Activated T-cell treated with anti-CD3 and anti-CD28 coated beads, Interleukin-2, amount 50 U/mL, for 48 hours (primary cell): ENCODE results near the gene C3orf33.
A peak's percentile ranks its signal among the peaks of the same experiment; 100 is the strongest.

Source experiments
- DNase-seq, 2 experiments: peaks; one replicate each; pipeline ENCODE4 v3.0.0-alpha.2; 2020

C3orf33 gene

GRCh38 chr3:155785662-155786295 is 20.3 kb downstream of the C3orf33 start:
- no peak for DNase-seq

- DNase-seq: no peak
Observed at GRCh38 chr3:155782390-155782953, 23.6 kb downstream of the C3orf33 start.

- DNase-seq: no peak
Observed at GRCh38 chr3:155780291-155780690, 25.8 kb downstream of the C3orf33 start.

- no peak for DNase-seq
Observed at GRCh38 chr3:155778462-155778861, 27.6 kb downstream of the C3orf33 start.

- DNase-seq: no peak
Observed at GRCh38 chr3:155772801-155773200, 33.3 kb downstream of the C3orf33 start.

GRCh38 chr3:155771126-155771525 is 35.0 kb downstream of the C3orf33 start:
- DNase-seq: no peak

GRCh38 chr3:155766206-155766605 is 39.9 kb downstream of the C3orf33 start:
- no peak for DNase-seq

GRCh38 chr3:155763870-155764463 is 42.1 kb downstream of the C3orf33 start:
- no peak for DNase-seq

GRCh38 chr3:155760653-155761052 is 45.4 kb downstream of the C3orf33 start:
- no peak for DNase-seq

GRCh38 chr3:155757577-155757976 is 48.5 kb downstream of the C3orf33 start:
- no peak for DNase-seq

- no peak for DNase-seq
Observed at GRCh38 chr3:155753038-155753639, 52.9 kb downstream of the C3orf33 start.

- no peak for DNase-seq
Observed at GRCh38 chr3:155748611-155749365, 57.3 kb downstream of the C3orf33 start.

- DNase-seq: no peak
Observed at GRCh38 chr3:155747946-155748290, 58.2 kb downstream of the C3orf33 start.

- DNase-seq: no peak
Observed at GRCh38 chr3:155747286-155747945, 58.7 kb downstream of the C3orf33 start.

GRCh38 chr3:155746703-155747102 is 59.4 kb downstream of the C3orf33 start:
- no peak for DNase-seq

GRCh38 chr3:155745795-155746550 is 60.1 kb downstream of the C3orf33 start:
- peak in 1 of 2 experiments; percentile 23 for DNase-seq

GRCh38 chr3:155744626-155745324 is 61.3 kb downstream of the C3orf33 start, which contains the start of gene PLCH1:
TSS of gene PLCH1 (minus strand) at chr3:155745071. CDS start at chr3:155704224, 40,847 bp downstream.
- DNase-seq: peak; percentile 51 to 56

GRCh38 chr3:155744010-155744625 is 62.0 kb downstream of the C3orf33 start:
- peak; percentile 65 to 70 for DNase-seq

- DNase-seq: no peak
Observed at GRCh38 chr3:155743606-155744005, 62.5 kb downstream of the C3orf33 start.

- DNase-seq: no peak
Observed at GRCh38 chr3:155742349-155742965, 63.6 kb downstream of the C3orf33 start.
